ENCODE results near the gene MGST3.

- TF ChIP-seq, protein P1, sequence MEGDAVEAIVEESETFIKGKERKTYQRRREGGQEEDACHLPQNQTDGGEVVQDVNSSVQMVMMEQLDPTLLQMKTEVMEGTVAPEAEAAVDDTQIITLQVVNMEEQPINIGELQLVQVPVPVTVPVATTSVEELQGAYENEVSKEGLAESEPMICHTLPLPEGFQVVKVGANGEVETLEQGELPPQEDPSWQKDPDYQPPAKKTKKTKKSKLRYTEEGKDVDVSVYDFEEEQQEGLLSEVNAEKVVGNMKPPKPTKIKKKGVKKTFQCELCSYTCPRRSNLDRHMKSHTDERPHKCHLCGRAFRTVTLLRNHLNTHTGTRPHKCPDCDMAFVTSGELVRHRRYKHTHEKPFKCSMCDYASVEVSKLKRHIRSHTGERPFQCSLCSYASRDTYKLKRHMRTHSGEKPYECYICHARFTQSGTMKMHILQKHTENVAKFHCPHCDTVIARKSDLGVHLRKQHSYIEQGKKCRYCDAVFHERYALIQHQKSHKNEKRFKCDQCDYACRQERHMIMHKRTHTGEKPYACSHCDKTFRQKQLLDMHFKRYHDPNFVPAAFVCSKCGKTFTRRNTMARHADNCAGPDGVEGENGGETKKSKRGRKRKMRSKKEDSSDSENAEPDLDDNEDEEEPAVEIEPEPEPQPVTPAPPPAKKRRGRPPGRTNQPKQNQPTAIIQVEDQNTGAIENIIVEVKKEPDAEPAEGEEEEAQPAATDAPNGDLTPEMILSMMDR (IDR thresholded peaks at IDR 0.05): no peak
- TF ChIP-seq EZH2 (IDR thresholded peaks at IDR 0.05; ENCODE audit: borderline replicate concordance, insufficient read depth, low read depth, low read length, poor library complexity, severe bottlenecking): no peak
These were observed 40.5 kb downstream of the MGST3 start for GRCh38 chr1:165671526-165671925.

Data from B cell (primary cell).